ENCODE results near the gene PLEKHG5. TPM values are rescaled to one million over a fixed set of nuclear protein-coding genes. Genes with fewer than 3 reads are reported as not detected.
A peak's percentile ranks its signal among the peaks of the same experiment; 100 is the strongest.

Gene PLEKHG5
- total and polyA plus RNA-seq, 7 experiments from 2014 or later = 2.0 to 15.6 (median 9.6) TPM; not detected in 1

DNA sequence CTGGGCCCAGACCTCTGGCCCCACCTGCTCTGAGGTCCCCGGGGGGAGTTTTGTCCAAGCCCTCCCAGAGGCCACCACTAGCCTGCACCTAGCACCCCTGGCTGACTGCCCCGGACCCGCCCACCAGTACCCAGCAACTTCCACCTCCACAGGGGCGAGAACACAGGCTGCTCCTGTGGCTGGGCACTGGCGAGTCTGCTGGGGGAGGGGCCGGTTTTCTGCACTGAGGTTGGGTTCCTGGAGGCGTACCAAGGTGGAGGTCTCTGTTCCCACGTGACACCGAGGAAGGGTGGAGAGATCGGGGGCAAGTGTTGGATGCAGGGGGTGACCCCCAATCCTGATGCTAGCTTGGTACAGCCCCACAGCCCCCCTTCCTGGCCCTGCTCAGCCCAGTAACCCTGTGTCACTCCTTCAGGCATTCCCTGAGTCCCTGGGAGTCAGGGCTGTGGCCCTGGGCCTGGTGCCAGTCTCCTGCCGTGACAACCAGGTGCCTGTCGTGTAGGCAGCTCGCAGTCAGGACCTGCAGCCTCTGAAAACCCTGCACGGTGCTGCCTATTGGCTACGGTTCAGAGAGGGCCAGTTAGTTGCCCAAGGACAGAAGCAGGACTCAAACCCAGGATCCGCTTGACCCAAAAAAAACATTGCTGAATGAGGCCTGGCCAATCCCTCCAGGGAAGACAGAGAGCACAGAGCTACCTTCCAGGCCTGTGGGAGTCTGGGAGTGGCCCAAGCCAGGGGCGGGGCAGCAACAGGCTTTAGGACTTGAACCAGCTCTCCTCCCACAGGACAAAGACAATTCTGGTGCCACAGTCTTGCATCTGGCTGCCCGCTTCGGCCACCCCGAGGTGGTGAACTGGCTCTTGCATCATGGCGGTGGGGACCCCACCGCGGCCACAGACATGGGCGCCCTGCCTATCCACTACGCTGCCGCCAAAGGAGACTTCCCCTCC lies 63.8 kb downstream of the PLEKHG5 start:
- Mint-ChIP-seq H3K36me3 (no peaks in the 10 kb centered on the region), H3K4me1 (peaks cover 0 to 12% (median 7%) of the 10 kb centered on the region in 7 donors), H3K27me3 (peaks cover 6 to 44% (median 14%) of the 10 kb centered on the region in 5 donors), H3K27ac (no peak overlapping the region), H3K4me3 (no peak overlapping the region), H3K9me3 (no peaks in the 10 kb centered on the region)
- H3K36me3 ChIP-seq (ENCODE audit: control insufficient read depth in 2 of 3, insufficient read depth in 3 of 3, low read length in 3 of 3) = no peaks in the 10 kb centered on the region
- peaks cover 13 to 17% of the 10 kb centered on the region in 2 donors for H3K4me1 ChIP-seq (ENCODE audit: control insufficient read depth in 2 of 2, insufficient read depth in 2 of 2, low read length in 2 of 2)
- no peak overlapping the region for H3K27ac ChIP-seq (ENCODE audit: low read depth, low read length)
- ChIA-PET POLR2A (no interaction called here), CTCF (no interaction called here)
- no peaks in the 10 kb centered on the region for H3K9me3 ChIP-seq (ENCODE audit: control insufficient read depth in 2 of 3, low read length in 3 of 3)
- H3K27me3 ChIP-seq (ENCODE audit: control insufficient read depth in 2 of 2, insufficient read depth in 2 of 2, low read length in 2 of 2) = peaks cover 0 to 4% of the 10 kb centered on the region in 2 donors
- no peak for DNase-seq
- intact Hi-C loops (cut with micrococcal nuclease) = no loop called here
- no peak overlapping the region for H3K4me3 ChIP-seq (ENCODE audit: low read length)
- ATAC-seq = no peak

DNA sequence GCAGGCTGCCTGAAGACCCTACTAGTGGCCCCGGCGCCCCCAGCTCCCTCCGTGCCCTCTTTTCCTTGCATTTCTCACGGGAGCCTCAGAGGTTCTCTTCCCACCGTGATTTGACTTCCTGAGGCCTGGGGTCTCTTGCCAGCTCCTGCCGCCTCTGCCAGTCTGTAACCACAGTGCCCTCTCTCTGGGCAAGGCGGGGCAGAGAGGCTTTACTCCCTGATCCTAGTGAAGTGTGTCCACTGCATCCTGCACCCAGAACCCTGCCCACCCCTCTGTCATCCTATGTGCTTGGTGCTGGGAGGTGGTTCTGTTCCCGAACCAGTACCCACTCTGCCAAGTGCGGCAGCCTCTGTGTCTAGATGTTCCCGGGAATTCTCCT lies 64.5 kb downstream of the PLEKHG5 start:
- H3K4me3 Mint-ChIP-seq = no peak overlapping the region
- H3K27me3 Mint-ChIP-seq = peaks cover 6 to 51% (median 14%) of the 10 kb centered on the region in 5 donors
- H3K27ac ChIP-seq (ENCODE audit: low read depth, low read length) = no peak overlapping the region
- H3K27me3 ChIP-seq (ENCODE audit: control insufficient read depth in 2 of 2, insufficient read depth in 2 of 2, low read length in 2 of 2) = peaks cover 0 to 4% of the 10 kb centered on the region in 2 donors
- peaks cover 0 to 12% (median 7%) of the 10 kb centered on the region in 7 donors for H3K4me1 Mint-ChIP-seq
- CTCF ChIA-PET = interaction anchor here (0.5 to 0.8 kb wide), 2 partner anchors 53 to 219 kb away, joined by 3 read pairs; no protein-coding TSS in a partner anchor
- H3K9me3 Mint-ChIP-seq = no peaks in the 10 kb centered on the region
- no peak overlapping the region for H3K27ac Mint-ChIP-seq
- H3K4me1 ChIP-seq (ENCODE audit: control insufficient read depth in 2 of 2, insufficient read depth in 2 of 2, low read length in 2 of 2) = peaks cover 13 to 17% of the 10 kb centered on the region in 2 donors
- no peak for DNase-seq
- H3K36me3 ChIP-seq (ENCODE audit: control insufficient read depth in 2 of 3, insufficient read depth in 3 of 3, low read length in 3 of 3) = no peaks in the 10 kb centered on the region
- intact Hi-C loops (cut with micrococcal nuclease) = no loop called here
- no peaks in the 10 kb centered on the region for H3K9me3 ChIP-seq (ENCODE audit: control insufficient read depth in 2 of 3, low read length in 3 of 3)
- no peak overlapping the region for H3K4me3 ChIP-seq (ENCODE audit: low read length)
- H3K36me3 Mint-ChIP-seq = no peaks in the 10 kb centered on the region
- ATAC-seq = no peak
- POLR2A ChIA-PET = no interaction called here

DNA sequence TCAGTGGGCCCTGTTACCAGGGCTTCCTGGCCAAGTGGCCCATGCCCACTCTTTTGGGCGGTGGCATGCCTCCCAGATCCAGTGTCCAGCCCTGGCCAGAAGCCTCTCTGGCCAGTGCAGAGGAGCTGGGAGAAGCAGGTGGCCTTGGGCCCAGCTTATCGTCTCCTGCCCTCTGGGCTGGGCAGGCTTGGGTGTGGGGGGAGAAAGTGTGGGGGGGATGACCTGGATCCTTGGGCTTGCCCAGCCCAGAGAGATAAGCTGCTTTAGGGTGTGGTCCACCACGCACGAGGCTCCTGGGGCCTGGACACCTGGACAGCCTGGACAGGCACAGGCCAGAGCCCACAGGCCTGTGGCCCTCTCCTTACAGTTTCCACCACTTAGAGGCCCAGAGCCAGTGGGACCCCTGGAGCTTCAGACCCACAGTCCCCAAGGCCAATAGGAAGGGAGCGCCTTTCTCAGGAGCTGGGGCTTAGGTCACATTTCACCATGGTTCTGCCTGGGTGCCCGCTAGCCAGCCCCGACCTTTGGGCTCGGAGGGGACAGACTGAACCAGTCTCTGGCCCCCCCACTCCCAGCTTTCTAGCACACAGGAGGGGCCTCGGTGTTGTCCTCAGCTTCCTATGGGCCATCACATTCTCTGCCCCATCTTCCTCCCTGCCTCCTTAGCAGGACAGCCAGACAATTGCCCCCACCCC lies 65.0 kb downstream of the PLEKHG5 start:
- H3K4me3 ChIP-seq (ENCODE audit: low read length) = no peak overlapping the region
- Mint-ChIP-seq H3K9me3 (no peaks in the 10 kb centered on the region), H3K4me3 (peak overlapping the region in 1 of 10 donors; percentile 30), H3K27me3 (peaks cover 12 to 51% (median 19%) of the 10 kb centered on the region in 5 donors), H3K27ac (no peak overlapping the region), H3K36me3 (no peaks in the 10 kb centered on the region), H3K4me1 (peaks cover 0 to 12% (median 8%) of the 10 kb centered on the region in 7 donors)
- H3K9me3 ChIP-seq (ENCODE audit: control insufficient read depth in 2 of 3, low read length in 3 of 3) = no peaks in the 10 kb centered on the region
- ChIA-PET POLR2A (interaction anchor here (0.7 kb wide), 1 partner anchor 214 kb away, joined by 4 read pairs; no protein-coding TSS in a partner anchor), CTCF (interaction anchor here (0.5 to 0.8 kb wide), 3 partner anchors 54 to 220 kb away, joined by 3 to 5 read pairs (median 3); no protein-coding TSS in a partner anchor)
- DNase-seq (no peak), ATAC-seq (no peak)
- H3K4me1 ChIP-seq (ENCODE audit: control insufficient read depth in 2 of 2, insufficient read depth in 2 of 2, low read length in 2 of 2) = peaks cover 13 to 17% of the 10 kb centered on the region in 2 donors
- intact Hi-C loops (cut with micrococcal nuclease) = no loop called here
- no peak overlapping the region for H3K27ac ChIP-seq (ENCODE audit: low read depth, low read length)
- no peaks in the 10 kb centered on the region for H3K36me3 ChIP-seq (ENCODE audit: control insufficient read depth in 2 of 3, insufficient read depth in 3 of 3, low read length in 3 of 3)
- peaks cover 0 to 8% of the 10 kb centered on the region in 2 donors for H3K27me3 ChIP-seq (ENCODE audit: control insufficient read depth in 2 of 2, insufficient read depth in 2 of 2, low read length in 2 of 2)

DNA sequence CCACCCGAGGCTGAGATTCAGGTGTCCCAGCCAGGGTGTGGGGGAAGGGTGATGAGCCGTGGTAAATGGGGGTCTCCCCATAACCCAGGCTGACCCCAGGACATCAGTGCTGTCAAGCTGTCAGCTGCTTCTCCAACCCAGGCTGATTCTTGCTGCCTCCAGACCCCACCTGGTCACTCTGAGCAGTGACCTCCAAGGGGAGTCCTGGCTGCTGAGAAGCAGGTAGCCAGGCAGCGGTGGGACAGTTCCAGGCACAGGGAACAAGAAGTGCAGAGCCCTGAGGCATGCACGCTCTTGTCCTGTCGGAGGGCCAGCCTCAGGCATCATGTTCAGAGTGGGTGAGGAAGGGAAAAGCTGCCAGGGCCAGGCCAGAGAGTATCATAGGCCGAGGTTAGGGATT lies 65.8 kb downstream of the PLEKHG5 start:
- H3K27ac Mint-ChIP-seq = no peak overlapping the region
- peaks cover 0 to 14% (median 8%) of the 10 kb centered on the region in 7 donors for H3K4me1 Mint-ChIP-seq
- ChIA-PET POLR2A (interaction anchor here (0.7 kb wide), 1 partner anchor 214 kb away, joined by 4 read pairs; no protein-coding TSS in a partner anchor), CTCF (no interaction called here)
- ATAC-seq (no peak), DNase-seq (no peak)
- intact Hi-C loops (cut with micrococcal nuclease) = no loop called here
- Histone ChIP-seq H3K9me3 (ENCODE audit: control insufficient read depth in 2 of 3, low read length in 3 of 3) (no peaks in the 10 kb centered on the region), H3K36me3 (ENCODE audit: control insufficient read depth in 2 of 3, insufficient read depth in 3 of 3, low read length in 3 of 3) (no peaks in the 10 kb centered on the region), H3K27me3 (ENCODE audit: control insufficient read depth in 2 of 2, insufficient read depth in 2 of 2, low read length in 2 of 2) (peaks cover 0 to 8% of the 10 kb centered on the region in 2 donors), H3K4me1 (ENCODE audit: control insufficient read depth in 2 of 2, insufficient read depth in 2 of 2, low read length in 2 of 2) (peaks cover 13 to 17% of the 10 kb centered on the region in 2 donors), H3K27ac (ENCODE audit: low read depth, low read length) (no peak overlapping the region), H3K4me3 (ENCODE audit: low read length) (no peak overlapping the region)
- H3K36me3 Mint-ChIP-seq = no peaks in the 10 kb centered on the region
- H3K27me3 Mint-ChIP-seq = peaks cover 19 to 57% (median 26%) of the 10 kb centered on the region in 5 donors
- peak overlapping the region in 3 of 10 donors; percentile 18 to 41 (median 37) for H3K4me3 Mint-ChIP-seq
- no peaks in the 10 kb centered on the region for H3K9me3 Mint-ChIP-seq

DNA sequence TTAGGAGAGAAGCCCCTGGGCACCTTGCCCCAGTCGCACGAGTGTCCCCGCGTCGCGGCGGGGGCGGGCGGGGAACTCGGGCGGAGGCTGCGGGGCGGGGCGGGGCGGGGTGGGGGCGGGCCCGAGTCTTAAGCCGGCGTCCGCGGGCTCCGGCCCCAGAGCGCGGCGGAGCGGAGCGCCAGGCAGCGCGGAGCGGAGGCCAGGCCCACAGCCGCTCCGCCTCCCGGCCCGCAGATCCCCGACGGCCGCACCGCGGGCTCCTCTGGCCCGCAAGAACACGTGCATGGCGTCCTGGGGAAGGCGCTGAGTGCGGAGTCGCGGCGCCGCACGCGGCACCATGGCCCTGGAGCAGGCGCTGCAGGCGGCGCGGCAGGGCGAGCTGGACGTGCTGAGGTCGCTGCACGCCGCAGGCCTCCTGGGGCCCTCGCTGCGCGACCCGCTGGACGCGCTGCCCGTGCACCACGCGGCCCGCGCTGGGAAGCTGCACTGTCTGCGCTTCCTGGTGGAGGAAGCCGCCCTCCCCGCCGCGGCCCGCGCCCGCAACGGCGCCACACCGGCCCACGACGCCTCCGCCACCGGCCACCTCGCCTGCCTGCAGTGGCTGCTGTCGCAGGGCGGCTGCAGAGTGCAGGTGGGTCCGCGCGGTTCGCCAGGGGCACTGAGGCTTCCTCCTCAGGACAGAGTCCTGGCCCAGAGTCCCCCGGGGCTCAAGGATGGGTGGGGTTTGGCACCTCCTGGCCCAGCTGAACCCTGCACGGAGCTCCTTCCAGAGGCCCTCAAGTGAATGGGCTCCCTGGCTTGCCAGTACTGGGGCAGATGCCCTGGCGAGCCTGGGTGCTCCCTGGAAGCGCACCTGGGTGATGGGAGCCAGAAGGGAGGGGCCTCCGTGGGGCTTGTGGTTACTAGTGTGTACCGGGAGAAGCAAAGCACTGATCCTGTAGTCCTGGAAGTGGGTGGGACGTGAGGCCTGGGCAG lies 66.6 kb downstream of the PLEKHG5 start, which contains the start of gene ESPN:
ESPN (plus strand) TSS at position 158 of the 975 bp plus-strand sequence; CDS start at position 338, 180 bp downstream.
- DNase-seq = no peak
- H3K4me1 Mint-ChIP-seq = peaks cover 0 to 14% (median 10%) of the 10 kb centered on the region in 7 donors
- Histone ChIP-seq H3K27ac (ENCODE audit: low read depth, low read length) (no peak within 1 kb of the TSS), H3K9me3 (ENCODE audit: control insufficient read depth in 2 of 3, low read length in 3 of 3) (no peaks in the 10 kb centered on the region), H3K4me1 (ENCODE audit: control insufficient read depth in 2 of 2, insufficient read depth in 2 of 2, low read length in 2 of 2) (peaks cover 13 to 24% of the 10 kb centered on the region in 2 donors), H3K27me3 (ENCODE audit: control insufficient read depth in 2 of 2, insufficient read depth in 2 of 2, low read length in 2 of 2) (peaks cover 0 to 8% of the 10 kb centered on the region in 2 donors), H3K36me3 (ENCODE audit: control insufficient read depth in 2 of 3, insufficient read depth in 3 of 3, low read length in 3 of 3) (no peaks in the 10 kb centered on the region), H3K4me3 (ENCODE audit: low read length) (peak within 1 kb of the TSS; percentile 15)
- no peaks in the 10 kb centered on the region for H3K36me3 Mint-ChIP-seq
- no peaks in the 10 kb centered on the region for H3K9me3 Mint-ChIP-seq
- ChIA-PET POLR2A (interaction anchor here (0.7 to 0.9 kb wide), 3 partner anchors 9 to 177 kb away, joined by 3 read pairs; no protein-coding TSS in a partner anchor), CTCF (no interaction called here)
- H3K4me3 Mint-ChIP-seq = peak within 1 kb of the TSS; percentile 54 to 83 (median 72)
- ATAC-seq = peak; percentile 25
- H3K27me3 Mint-ChIP-seq = peaks cover 18 to 57% (median 26%) of the 10 kb centered on the region in 5 donors
- H3K27ac Mint-ChIP-seq = no peak within 1 kb of the TSS
- intact Hi-C loops (cut with micrococcal nuclease) = loop anchor here in 1 of 2 donors (5.0 kb wide), 1 partner anchor 178 kb away; no protein-coding TSS in a partner anchor
